NCI-H1436 treated with DMSO at 0.1 percent for 48 hours (cell line): ENCODE results near the gene DCC.
"Not testable (repeated sequence)": the region's sequence is repeated elsewhere in the genome, so short reads cannot be mapped to it uniquely, and the experiment has no call there.

Experiments used
- DNase-seq: peaks from one replicate; lab custom pipeline; 2025; lab: John Stamatoyannopoulos, UW

Gene DCC

GRCh38 chr18:53503914-53504441 is 1164.0 kb downstream of the DCC start:
- DNase-seq = no peak

- DNase-seq = no peak
Observed at GRCh38 chr18:53508529-53508928, 1168.5 kb downstream of the DCC start.

GRCh38 chr18:53509886-53510285 is 1169.9 kb downstream of the DCC start:
- no peak for DNase-seq

- not testable (repeated sequence) for DNase-seq
Observed at GRCh38 chr18:53511725-53512124, 1171.7 kb downstream of the DCC start.

- no peak for DNase-seq
Observed at GRCh38 chr18:53521068-53521467, 1181.1 kb downstream of the DCC start.

- DNase-seq = no peak
Observed at GRCh38 chr18:53526101-53526870, 1186.3 kb downstream of the DCC start.

GRCh38 chr18:53527365-53527764 is 1187.4 kb downstream of the DCC start:
- DNase-seq = no peak

- DNase-seq = no peak
Observed at GRCh38 chr18:53531187-53531586, 1191.2 kb downstream of the DCC start.

- no peak for DNase-seq
Observed at GRCh38 chr18:53531896-53532295, 1191.9 kb downstream of the DCC start.

- DNase-seq = no peak
Observed at GRCh38 chr18:53534203-53534602, 1194.2 kb downstream of the DCC start.

GRCh38 chr18:53534695-53535094 is 1194.7 kb downstream of the DCC start:
- no peak for DNase-seq

- no peak for DNase-seq
Observed at GRCh38 chr18:53536908-53537307, 1196.9 kb downstream of the DCC start.

GRCh38 chr18:53541924-53542323 is 1201.9 kb downstream of the DCC start:
- DNase-seq = no peak

- DNase-seq = no peak
Observed at GRCh38 chr18:53543711-53544110, 1203.7 kb downstream of the DCC start.

- DNase-seq = no peak
Observed at GRCh38 chr18:53544917-53545316, 1204.9 kb downstream of the DCC start.

GRCh38 chr18:53551868-53552426 is 1212.0 kb downstream of the DCC start:
- no peak for DNase-seq

- no peak for DNase-seq
Observed at GRCh38 chr18:53553030-53553429, 1213.0 kb downstream of the DCC start.

GRCh38 chr18:53556450-53556849 is 1216.5 kb downstream of the DCC start:
- DNase-seq = no peak

GRCh38 chr18:53560546-53560945 is 1220.5 kb downstream of the DCC start:
- DNase-seq = no peak

GRCh38 chr18:53566626-53567025 is 1226.6 kb downstream of the DCC start:
- no peak for DNase-seq

GRCh38 chr18:53567929-53568574 is 1228.1 kb downstream of the DCC start:
- no peak for DNase-seq
